Rectal smooth muscle tissue (tissue), 1 donor: ENCODE measurements around the gene MIPEP.
A peak's percentile ranks its signal among the peaks of the same experiment; 100 is the strongest.
"Not testable (repeated sequence)": the region's sequence is repeated elsewhere in the genome, so short reads cannot be mapped to it uniquely, and the experiment has no call there.

Source experiments
- H3K27ac ChIP-seq: one replicate; pipeline ENCODE4 v1.7.0; 2013; ENCODE audit warnings: low read depth, low read length, inconsistent platforms
- H3K27me3 ChIP-seq: one replicate; pipeline ENCODE4 v1.7.0; 2013; ENCODE audit warnings: low read length; ENCODE audit not compliant: control insufficient read depth, insufficient read depth
- H3K36me3 ChIP-seq: one replicate; pipeline ENCODE4 v1.7.0; 2013; ENCODE audit warnings: low read length; ENCODE audit not compliant: control insufficient read depth, insufficient read depth
- H3K4me1 ChIP-seq: one replicate; pipeline ENCODE4 v1.7.0; 2013; ENCODE audit warnings: low read length; ENCODE audit not compliant: control insufficient read depth, insufficient read depth
- H3K4me3 ChIP-seq: one replicate; pipeline ENCODE4 v1.7.0; 2013; ENCODE audit warnings: low read length
- H3K9ac ChIP-seq: one replicate; pipeline ENCODE4 v1.7.0; 2013; ENCODE audit warnings: low read length

Gene MIPEP

GRCh38 chr13:23903906-23904280, 14.7 kb upstream of the MIPEP start:
- Histone ChIP-seq H3K4me1 (no peaks in the 10 kb centered on the region), H3K36me3 (no peaks in the 10 kb centered on the region), H3K27me3 (peaks cover 7% of the 10 kb centered on the region), H3K9ac (no peak overlapping the region), H3K27ac (no peak overlapping the region), H3K4me3 (no peak overlapping the region)

GRCh38 chr13:23902975-23903905, 14.0 kb upstream of the MIPEP start:
- no peaks in the 10 kb centered on the region for H3K4me1 ChIP-seq
- H3K27ac ChIP-seq = no peak overlapping the region
- H3K27me3 ChIP-seq = peaks cover 7% of the 10 kb centered on the region
- H3K36me3 ChIP-seq = no peaks in the 10 kb centered on the region
- no peak overlapping the region for H3K4me3 ChIP-seq
- no peak overlapping the region for H3K9ac ChIP-seq

GRCh38 chr13:23901365-23901764, 12.2 kb upstream of the MIPEP start:
- Histone ChIP-seq H3K9ac (no peak overlapping the region), H3K36me3 (no peaks in the 10 kb centered on the region), H3K27ac (no peak overlapping the region), H3K4me1 (peaks cover 3% of the 10 kb centered on the region), H3K27me3 (peaks cover 7% of the 10 kb centered on the region), H3K4me3 (no peak overlapping the region)

DNA sequence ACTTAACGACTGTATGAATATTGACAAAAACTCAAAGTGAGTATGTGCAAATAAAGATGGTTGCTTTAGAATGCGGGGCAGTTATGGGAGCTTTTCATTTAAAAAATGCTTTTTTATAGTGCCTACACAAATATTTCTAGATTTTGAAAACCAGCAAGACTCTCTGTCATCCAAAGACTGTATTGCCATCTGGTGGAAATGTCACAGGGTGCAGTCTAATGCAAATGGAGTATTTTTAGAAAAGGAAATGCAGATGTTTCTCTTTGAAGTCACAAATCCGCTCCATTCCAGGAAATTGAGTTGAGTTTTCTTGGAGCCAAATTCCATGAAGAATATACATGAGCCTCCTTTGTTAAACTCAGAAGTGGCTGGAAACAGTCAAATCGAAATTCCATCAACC, 10.4 kb upstream of the MIPEP start:
- Histone ChIP-seq H3K36me3 (no peaks in the 10 kb centered on the region), H3K27ac (no peak overlapping the region), H3K4me3 (no peak overlapping the region), H3K4me1 (peaks cover 3% of the 10 kb centered on the region), H3K27me3 (peaks cover 7% of the 10 kb centered on the region), H3K9ac (no peak overlapping the region)

DNA sequence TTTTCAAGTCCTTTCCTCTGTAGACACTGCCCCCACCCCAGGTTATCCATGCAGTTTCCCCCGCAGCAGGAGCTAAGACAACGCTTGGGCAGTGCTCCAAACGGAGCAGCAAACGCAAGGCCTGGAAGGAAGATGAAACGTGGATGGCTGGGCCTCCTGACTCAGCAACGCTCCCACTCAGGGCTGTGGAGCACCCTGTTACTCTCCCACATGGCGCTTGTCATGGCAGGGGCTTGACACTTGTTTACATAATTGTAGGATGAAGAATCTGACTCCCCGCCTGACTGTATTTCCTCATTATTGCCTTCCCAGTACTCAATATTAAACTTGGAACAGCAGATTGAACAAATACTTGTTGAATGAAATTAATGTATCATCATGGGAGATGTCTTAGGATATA, 8.9 kb upstream of the MIPEP start:
- no peak overlapping the region for H3K27ac ChIP-seq
- peaks cover 3% of the 10 kb centered on the region for H3K27me3 ChIP-seq
- H3K4me3 ChIP-seq = no peak overlapping the region
- H3K9ac ChIP-seq = no peak overlapping the region
- peaks cover 3% of the 10 kb centered on the region for H3K4me1 ChIP-seq
- H3K36me3 ChIP-seq = no peaks in the 10 kb centered on the region

DNA sequence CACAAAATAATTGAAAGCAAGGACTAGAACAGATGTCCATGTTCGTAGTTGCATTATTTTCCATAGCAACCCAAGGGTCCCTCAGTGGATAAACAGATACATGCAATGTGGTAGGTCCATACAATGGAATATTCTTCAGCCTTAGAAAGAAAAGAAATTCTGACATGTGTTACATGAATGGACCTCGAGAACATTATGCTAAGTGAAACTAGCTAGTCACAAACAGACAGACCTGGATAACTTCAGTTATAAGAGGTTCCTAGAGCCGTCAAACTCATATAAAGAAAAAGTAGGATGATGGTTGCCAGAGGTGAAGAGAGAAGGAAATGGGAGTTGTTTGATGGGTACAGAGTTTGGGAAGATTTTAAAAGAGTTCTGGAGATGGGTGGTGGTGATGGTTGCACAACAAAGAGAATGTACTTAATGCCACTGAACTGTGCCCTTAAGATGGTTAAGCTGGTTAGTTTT, 8.3 kb upstream of the MIPEP start, which contains the start of gene C1QTNF9B:
C1QTNF9B (minus strand) TSS at position 51 of the 468 bp plus-strand sequence.
- not testable (repeated sequence) for H3K27ac ChIP-seq

GRCh38 chr13:23894746-23895145, 5.5 kb upstream of the MIPEP start:
- H3K9ac ChIP-seq, H3K27ac ChIP-seq, H3K4me3 ChIP-seq, H3K27me3 ChIP-seq, H3K36me3 ChIP-seq, H3K4me1 ChIP-seq: not testable (repeated sequence)

More for the DNA sequence above, 8.3 kb upstream of the MIPEP start, which contains the start of gene C1QTNF9B:
- not testable (repeated sequence) for H3K4me3 ChIP-seq, H3K9ac ChIP-seq, H3K36me3 ChIP-seq, H3K27me3 ChIP-seq, H3K4me1 ChIP-seq

- not testable (repeated sequence) for H3K4me3 ChIP-seq, H3K27me3 ChIP-seq, H3K4me1 ChIP-seq, H3K27ac ChIP-seq, H3K9ac ChIP-seq, H3K36me3 ChIP-seq
These were observed 4.6 kb upstream of the MIPEP start for GRCh38 chr13:23893791-23894190.

GRCh38 chr13:23889615-23890607, 711 bp upstream of the MIPEP start:
- Histone ChIP-seq H3K9ac (no peak overlapping the region), H3K27me3 (no peaks in the 10 kb centered on the region), H3K36me3 (no peaks in the 10 kb centered on the region), H3K27ac (no peak overlapping the region), H3K4me1 (peaks cover 6% of the 10 kb centered on the region), H3K4me3 (peak overlapping the region; percentile 91)

DNA sequence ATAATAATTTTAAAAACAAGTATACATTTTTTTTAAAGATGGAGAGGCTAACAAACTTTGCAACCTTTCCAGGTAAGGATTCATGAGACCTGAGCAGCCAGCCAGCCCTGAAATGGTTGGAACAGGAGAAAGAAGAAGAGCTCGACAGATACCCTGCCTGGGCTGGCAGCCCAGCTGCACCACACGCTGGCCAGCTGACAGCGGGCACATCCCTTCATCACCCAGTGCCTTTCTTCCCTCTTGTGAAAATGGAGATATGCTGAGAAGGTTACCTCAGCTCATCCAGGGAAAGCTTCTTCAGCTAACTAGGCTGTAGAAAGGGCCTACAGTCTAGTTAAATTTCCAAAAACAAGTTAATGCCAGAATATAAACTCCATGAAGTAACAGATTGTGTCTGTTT, 4.8 kb downstream of the MIPEP start:
- H3K9ac ChIP-seq, H3K4me1 ChIP-seq, H3K27ac ChIP-seq, H3K36me3 ChIP-seq, H3K4me3 ChIP-seq, H3K27me3 ChIP-seq: not testable (repeated sequence)

DNA sequence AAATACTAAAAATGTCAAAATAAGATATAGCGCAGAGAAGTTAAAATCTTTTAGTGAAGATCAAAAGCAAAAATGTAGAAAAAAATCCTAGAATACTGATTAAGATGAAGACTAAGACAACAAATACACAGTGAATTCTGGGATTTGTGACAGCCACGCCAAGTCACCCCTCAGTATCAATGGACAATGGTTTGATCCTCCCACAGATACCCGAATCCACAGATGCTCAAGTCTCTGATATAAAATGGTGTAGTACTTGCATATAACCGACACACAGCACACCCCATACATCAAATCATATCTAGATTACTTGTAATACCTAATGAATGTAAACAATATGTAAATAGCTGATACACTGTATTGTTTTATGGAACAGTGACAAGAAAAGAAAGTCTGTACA, 5.9 kb downstream of the MIPEP start:
- H3K4me1 ChIP-seq = peaks cover 4% of the 10 kb centered on the region
- H3K4me3 ChIP-seq = no peak overlapping the region
- peaks cover 4% of the 10 kb centered on the region for H3K36me3 ChIP-seq
- H3K27me3 ChIP-seq = no peaks in the 10 kb centered on the region
- H3K27ac ChIP-seq = no peak overlapping the region
- no peak overlapping the region for H3K9ac ChIP-seq

DNA sequence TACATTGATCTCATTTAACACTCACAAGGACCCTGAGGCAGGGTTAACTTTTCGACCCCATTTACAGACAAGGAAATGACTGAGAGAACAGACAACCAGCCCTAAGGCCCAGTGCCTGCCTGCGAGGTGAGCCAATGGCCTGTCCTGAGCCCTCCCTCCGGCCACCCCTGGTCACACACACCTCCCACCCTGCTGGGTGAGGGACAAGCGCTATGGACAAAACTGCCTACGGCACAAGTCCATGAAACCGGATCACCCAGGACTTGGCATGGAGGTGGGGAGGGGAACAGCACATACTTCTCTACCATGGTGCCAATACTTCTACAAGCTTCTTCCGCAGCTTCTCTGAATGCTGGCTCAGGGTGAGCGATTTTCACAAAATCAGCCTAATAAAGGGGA, 7.8 kb downstream of the MIPEP start:
- not testable (repeated sequence) for H3K36me3 ChIP-seq, H3K4me3 ChIP-seq

More for the DNA sequence above, 7.8 kb downstream of the MIPEP start:
- H3K9ac ChIP-seq, H3K27ac ChIP-seq, H3K27me3 ChIP-seq, H3K4me1 ChIP-seq: not testable (repeated sequence)
